Liver (tissue), 3 donors: ENCODE data around the gene CIITA.

Experiments
- EGR1 ChIP-seq, 2 donors: IDR thresholded peaks; 2 replicates each; pipeline ENCODE4 v1.6.1; 2016 to 2018; ENCODE audit warnings: antibody characterized with exemption in 2 of 2, low read depth in 2 of 2
- FOXA1 ChIP-seq: IDR thresholded peaks from 2 replicates; pipeline ENCODE4 v1.6.1; 2016; ENCODE audit warnings: antibody characterized with exemption
- GABPA ChIP-seq, 2 donors: IDR thresholded peaks in 1 of 2; conservative IDR thresholded peaks in 1 of 2; 2 replicates each; pipeline ENCODE4 v1.6.1; 2016; ENCODE audit warnings: antibody characterized with exemption in 2 of 2, mild to moderate bottlenecking in 1 of 2, moderate library complexity in 1 of 2
- HNF4G ChIP-seq: IDR thresholded peaks from 2 replicates; pipeline ENCODE4 v1.6.1; 2016; ENCODE audit warnings: antibody characterized with exemption
- MAX ChIP-seq: IDR thresholded peaks from 2 replicates; pipeline ENCODE4 v1.6.1; 2016; ENCODE audit warnings: antibody characterized with exemption
- RXRA ChIP-seq, 2 donors: IDR thresholded peaks; 2 replicates each; pipeline ENCODE4 v1.6.1; 2017 to 2018; ENCODE audit warnings: antibody characterized with exemption in 2 of 2, mild to moderate bottlenecking in 1 of 2
- SP1 ChIP-seq: IDR thresholded peaks from 2 replicates; pipeline ENCODE4 v1.6.1; 2018; ENCODE audit warnings: antibody characterized with exemption, mild to moderate bottlenecking
- TAF1 ChIP-seq: conservative IDR thresholded peaks from 2 replicates; pipeline ENCODE4 v1.6.1; 2016; ENCODE audit warnings: antibody characterized with exemption, mild to moderate bottlenecking
- TF ChIP-seq, protein P1 (sequence below): fragments of 150-350 bp; IDR thresholded peaks from 2 replicates; pipeline ENCODE4 v1.5.1; 2017; ENCODE audit warnings: improper control_type of control experiment, low read depth, low read length; ENCODE audit not compliant: missing input control
- donor health status: healthy.
- donor health status: healthy.

DNA sequence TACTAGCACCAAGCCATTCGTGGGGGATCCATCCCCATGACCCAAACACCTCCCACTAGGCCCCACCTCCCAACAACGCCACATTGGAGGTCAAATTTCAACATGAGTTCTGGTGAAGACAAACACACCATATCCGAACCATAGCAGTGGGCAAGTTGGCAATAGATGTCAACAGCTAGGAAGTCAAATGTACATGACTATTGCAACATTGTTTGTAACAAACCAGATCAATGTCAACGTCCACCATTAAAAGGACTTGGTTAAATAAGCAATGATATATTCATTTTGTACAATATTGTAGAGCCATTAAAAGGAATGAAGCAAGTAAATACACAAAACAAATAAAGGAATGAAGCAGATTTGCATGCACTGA is 26.5 kb upstream of the CIITA start:
- TF ChIP-seq, protein P1, sequence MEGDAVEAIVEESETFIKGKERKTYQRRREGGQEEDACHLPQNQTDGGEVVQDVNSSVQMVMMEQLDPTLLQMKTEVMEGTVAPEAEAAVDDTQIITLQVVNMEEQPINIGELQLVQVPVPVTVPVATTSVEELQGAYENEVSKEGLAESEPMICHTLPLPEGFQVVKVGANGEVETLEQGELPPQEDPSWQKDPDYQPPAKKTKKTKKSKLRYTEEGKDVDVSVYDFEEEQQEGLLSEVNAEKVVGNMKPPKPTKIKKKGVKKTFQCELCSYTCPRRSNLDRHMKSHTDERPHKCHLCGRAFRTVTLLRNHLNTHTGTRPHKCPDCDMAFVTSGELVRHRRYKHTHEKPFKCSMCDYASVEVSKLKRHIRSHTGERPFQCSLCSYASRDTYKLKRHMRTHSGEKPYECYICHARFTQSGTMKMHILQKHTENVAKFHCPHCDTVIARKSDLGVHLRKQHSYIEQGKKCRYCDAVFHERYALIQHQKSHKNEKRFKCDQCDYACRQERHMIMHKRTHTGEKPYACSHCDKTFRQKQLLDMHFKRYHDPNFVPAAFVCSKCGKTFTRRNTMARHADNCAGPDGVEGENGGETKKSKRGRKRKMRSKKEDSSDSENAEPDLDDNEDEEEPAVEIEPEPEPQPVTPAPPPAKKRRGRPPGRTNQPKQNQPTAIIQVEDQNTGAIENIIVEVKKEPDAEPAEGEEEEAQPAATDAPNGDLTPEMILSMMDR = no peak
- TF ChIP-seq GABPA (IDR thresholded peaks at IDR 0.05 in 1 of 2, conservative IDR thresholded peaks at IDR 0.05 in 1 of 2) (no peak), MAX (no peak), TAF1 (no peak), EGR1 (IDR thresholded peaks at IDR 0.05; ENCODE audit: low read depth in 2 of 2) (no peak), HNF4G (no peak), FOXA1 (no peak), SP1 (no peak), RXRA (IDR thresholded peaks at IDR 0.05) (peak in 1 of 2 donors; percentile 37)
